ENCODE measurements around the gene NFKBIL1. TPM values are rescaled to one million over a fixed set of nuclear protein-coding genes. Genes with fewer than 3 reads are reported as not detected.

NFKBIL1 gene
- total RNA-seq, 1 donor from 2014 or later = 30.1 TPM

- DNase-seq (ENCODE audit: low read depth, low spot score) = no peak
Measured at GRCh38 chr6:31534011-31534410, 13.4 kb upstream of the NFKBIL1 start.

GRCh38 chr6:31534521-31535040 is 12.8 kb upstream of the NFKBIL1 start:
- no peak for DNase-seq (ENCODE audit: low read depth, low spot score)

DNA sequence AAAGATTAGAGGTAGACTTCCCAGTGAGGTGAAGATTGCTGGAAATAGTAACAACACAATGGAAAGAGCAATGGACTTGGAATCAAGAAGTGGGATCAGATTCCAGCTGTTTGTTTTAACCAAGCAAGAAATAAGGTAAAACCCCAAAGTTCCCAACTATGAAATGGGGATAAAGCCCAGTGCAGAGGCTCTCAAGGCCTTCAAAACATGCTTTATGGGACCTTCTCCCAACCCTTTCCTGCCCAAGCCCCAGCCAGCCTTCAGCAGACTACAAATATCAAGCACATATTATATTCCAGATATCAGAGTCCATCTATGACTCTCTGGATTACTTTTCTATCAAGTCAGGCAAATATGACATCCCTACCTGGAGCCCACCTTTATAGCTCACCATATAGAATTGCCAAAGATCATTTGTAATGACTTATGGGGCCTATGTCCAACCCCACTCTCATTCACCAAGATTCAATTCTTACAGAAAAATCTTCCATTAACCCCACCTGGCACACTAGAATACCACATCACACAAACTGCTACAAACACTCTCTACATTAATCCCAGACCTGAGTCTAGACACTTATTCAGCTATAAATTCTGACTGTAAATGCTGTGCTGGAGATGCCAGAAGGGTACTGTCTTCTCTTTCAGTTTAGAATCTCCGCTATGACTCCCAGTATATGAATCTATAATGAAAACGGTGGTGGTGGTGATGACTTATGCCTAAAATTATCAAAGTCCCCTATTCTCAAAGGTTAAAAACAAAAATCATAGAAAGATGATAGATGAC is 11.7 kb upstream of the NFKBIL1 start:
- no peak for DNase-seq (ENCODE audit: low read depth, low spot score)

DNA sequence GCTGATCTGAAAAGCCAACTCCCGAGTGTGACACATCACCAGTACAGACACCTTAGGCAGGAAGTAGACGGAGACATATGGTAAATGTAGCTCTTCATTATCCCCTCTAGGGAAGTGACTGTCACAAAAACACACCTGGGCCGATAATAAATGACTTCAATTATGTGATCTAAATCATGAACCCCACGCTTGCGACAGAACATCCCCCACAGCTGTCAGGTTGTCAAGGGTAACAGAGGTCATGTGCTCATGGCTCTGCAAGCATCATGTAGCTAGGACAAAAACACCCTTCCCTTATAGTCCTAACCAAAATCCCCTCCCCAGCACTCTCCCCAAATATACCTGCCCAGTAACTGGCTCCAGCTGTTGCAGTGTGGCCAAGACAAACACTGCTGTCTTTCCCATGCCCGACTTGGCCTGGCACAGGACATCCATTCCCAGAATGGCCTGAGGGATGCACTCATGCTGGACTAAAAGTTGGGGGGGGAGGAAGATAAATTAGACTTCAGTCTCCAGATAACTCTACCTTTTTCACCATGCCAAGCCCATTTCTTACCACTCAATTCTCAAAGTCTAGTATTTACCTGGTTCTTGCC is 8.5 kb upstream of the NFKBIL1 start:
- DNase-seq (ENCODE audit: low read depth, low spot score) = no peak

GRCh38 chr6:31540640-31541039 is 6.8 kb upstream of the NFKBIL1 start:
- DNase-seq (ENCODE audit: low read depth, low spot score) = no peak

GRCh38 chr6:31541059-31541657 is 6.2 kb upstream of the NFKBIL1 start:
- no peak for DNase-seq (ENCODE audit: low read depth, low spot score)

DNA sequence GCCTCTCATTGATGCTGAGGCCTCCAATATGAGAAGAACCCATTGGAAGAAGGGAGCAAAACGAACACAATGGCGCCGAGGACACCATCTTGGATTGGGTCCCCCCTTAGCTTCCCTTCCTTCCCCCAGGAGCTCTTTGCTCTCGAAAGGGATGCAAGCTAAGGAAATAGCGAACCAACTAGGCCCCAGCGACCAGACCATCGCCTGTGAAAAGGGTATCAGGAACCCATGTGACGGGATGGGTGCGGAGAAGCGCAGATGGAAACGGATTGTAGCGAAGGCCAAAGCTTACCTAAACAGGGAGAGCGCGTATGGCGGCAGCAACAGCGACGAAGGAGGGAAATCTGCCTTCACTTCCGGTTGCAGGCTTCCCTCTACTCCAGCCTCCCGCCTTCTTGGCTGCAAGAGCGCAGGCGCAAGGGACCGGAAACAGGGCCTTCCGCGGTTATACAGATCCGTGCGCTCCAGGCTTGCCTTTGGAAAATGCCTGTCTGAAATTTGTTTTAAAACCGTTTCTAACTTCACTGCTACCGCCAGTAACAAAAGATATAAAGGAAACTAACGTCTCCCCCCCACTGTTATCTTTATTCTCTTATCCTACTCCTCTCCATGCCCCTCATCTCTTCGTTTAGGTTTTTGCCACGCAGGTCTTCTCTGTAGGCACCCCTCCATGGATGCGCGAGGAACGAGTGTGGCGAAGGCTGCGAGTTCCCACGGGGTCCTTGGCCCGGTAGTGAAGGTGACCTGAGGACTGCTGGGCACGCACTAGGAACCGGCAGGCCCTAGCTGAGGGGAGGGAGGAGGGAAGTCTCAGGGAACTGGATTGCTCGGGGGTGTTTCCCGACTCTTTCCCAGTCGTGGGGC is 5.5 kb upstream of the NFKBIL1 start, which contains the start of gene DDX39B:
Gene DDX39B, minus strand, starts transcription at position 346 of the 864 bp plus-strand sequence. CDS start 1,471 bp downstream, outside the sequence.
- peak; percentile 90 for DNase-seq (ENCODE audit: low read depth, low spot score)

DNA sequence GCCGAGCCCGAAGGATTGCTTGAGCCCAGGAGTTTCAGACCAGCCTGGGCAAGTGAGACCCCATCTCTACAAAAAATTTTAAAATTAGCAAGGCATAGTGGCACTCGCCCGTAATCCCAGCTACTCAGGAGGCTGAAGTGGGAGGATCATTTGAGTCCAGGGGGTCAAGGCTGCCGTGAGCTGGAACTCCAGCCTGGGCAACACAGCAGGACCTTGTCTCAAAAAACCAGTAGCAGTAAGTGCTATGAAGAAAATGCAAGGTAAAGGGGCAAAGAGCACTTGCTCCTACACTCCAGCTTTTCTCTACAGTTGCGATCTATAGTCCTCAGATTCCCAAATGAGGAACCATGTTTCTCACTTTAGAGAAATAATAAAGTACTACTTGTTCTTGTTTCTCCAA is 3.8 kb upstream of the NFKBIL1 start:
- no peak for DNase-seq (ENCODE audit: low read depth, low spot score)

- no peak for DNase-seq (ENCODE audit: low read depth, low spot score)
Measured at GRCh38 chr6:31544676-31545075, 2.7 kb upstream of the NFKBIL1 start.

GRCh38 chr6:31545291-31545690 is 2.1 kb upstream of the NFKBIL1 start:
- no peak for DNase-seq (ENCODE audit: low read depth, low spot score)

DNA sequence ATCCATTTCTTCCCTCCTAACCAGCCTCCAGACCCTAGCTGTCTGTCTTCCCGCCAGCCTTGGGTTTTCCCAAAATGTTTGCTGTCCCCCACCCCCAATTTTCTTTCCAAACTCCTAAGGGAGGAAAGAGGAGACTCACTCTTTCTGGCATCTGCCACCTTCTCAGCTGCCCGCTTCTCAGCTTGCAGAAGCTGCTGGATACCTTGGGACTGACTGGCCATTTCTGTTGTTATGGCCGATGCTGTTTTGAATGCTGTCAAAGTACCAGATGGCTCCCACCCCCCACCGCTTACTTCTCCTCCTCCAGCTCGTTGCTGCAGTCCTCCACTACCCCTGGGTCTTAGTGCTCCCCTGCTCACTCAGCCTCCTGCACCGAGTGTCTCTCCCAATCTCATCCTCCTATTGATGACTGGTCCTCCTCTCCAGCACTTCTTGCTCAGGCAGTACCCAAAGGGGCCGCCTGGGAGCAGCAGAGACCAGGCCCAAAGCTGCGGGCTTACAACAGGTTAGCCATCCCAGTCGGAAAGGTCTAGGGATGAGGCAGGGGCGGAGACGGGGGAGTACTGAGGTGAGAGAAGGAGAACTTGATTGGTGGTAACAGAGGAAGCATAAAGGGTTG is 960 bp upstream of the NFKBIL1 start, which contains the start of gene ATP6V1G2:
Gene ATP6V1G2, minus strand, starts transcription at position 270 of the 619 bp plus-strand sequence. Its CDS starts 49 bp downstream, at position 221.
- DNase-seq (ENCODE audit: low read depth, low spot score) = peak; percentile 72

- DNase-seq (ENCODE audit: low read depth, low spot score) = no peak
Measured at GRCh38 chr6:31547727-31548543, 527 bp downstream of the NFKBIL1 start.

GRCh38 chr6:31548544-31548873 is 1.1 kb downstream of the NFKBIL1 start:
- DNase-seq (ENCODE audit: low read depth, low spot score) = no peak

GRCh38 chr6:31551371-31551770 is 4.0 kb downstream of the NFKBIL1 start:
- DNase-seq (ENCODE audit: low read depth, low spot score) = peak; percentile 66

GRCh38 chr6:31556307-31556706 is 8.9 kb downstream of the NFKBIL1 start:
- DNase-seq (ENCODE audit: low read depth, low spot score) = no peak

DNA sequence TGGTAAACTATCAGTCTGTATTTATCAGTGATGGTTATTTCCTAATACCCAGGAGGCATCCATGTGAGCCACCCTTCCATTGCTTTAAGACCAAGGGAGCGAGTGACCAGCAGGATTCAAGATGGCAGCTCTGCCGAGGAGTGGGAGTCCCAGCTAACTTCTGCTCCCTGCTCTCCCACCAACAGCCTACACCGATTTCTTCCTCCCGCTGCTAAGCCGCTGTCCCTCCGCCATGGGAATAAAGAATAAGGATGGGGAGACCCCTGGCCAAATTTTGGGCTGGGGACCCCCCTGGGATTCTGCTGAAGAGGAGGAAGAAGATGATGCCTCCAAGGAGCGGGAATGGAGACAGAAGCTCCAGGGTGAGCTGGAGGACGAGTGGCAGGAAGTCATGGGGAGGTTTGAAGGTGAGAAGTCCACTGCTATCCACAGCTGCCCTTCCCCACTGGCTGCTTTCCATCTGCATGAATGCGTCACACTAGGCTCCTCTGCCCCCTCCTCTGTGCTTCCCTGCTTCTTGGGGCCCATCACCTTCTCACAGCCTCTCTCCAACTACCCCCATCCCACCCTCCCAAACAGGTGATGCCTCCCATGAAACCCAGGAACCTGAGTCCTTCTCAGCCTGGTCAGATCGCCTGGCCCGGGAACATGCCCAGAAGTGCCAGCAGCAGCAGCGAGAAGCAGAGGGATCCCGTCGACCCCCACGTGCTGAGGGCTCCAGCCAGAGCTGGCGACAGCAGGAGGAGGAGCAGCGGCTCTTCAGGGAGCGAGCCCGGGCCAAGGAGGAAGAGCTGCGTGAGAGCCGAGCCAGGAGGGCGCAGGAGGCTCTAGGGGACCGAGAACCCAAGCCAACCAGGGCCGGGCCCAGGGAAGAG is 10.3 kb downstream of the NFKBIL1 start:
- DNase-seq (ENCODE audit: low read depth, low spot score) = no peak

DNA sequence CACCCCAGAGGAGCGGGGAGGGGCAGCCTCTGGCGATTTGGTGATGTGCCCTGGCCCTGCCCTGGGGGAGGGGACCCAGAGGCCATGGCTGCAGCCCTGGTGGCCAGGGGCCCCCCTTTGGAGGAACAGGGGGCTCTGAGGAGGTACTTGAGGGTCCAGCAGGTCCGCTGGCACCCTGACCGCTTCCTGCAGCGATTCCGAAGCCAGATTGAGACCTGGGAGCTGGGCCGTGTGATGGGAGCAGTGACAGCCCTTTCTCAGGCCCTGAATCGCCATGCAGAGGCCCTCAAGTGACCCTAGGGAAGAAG is 10.9 kb downstream of the NFKBIL1 start:
- no peak for DNase-seq (ENCODE audit: low read depth, low spot score)

GRCh38 chr6:31558631-31559500 is 11.5 kb downstream of the NFKBIL1 start:
- DNase-seq (ENCODE audit: low read depth, low spot score) = no peak

Data from pulmonary artery endothelial cell (primary cell).